ENCODE measurements around the gene CT45A5.
"Not testable (repeated sequence)": the region's sequence is repeated elsewhere in the genome, so short reads cannot be mapped to it uniquely, and the experiment has no call there.

DNA sequence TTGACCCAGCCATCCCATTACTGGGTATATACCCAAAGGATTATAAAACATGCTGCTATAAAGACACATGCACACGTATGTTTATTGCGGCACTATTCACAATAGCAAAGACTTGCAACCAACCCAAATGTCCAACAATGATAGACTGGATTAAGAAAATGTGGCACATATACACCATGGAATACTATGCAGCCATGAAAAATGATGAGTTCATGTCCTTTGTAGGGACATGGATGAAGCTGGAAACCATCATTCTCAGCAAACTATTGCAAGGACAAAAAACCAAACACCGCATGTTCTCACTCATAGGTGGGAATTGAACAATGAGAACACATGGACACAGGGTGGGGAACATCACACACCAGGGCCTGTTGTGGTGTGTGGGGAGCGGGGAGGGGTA, 40.6 kb downstream of the CT45A5 start:
- not testable (repeated sequence) for TF ChIP-seq CTCF (conservative IDR thresholded peaks at IDR 0.05 in 1 of 2, IDR thresholded peaks at IDR 0.05 in 1 of 2; ENCODE audit: extremely low read depth in 1 of 2, insufficient read depth in 1 of 2, low read depth in 1 of 2, low read length in 2 of 2); EZH2 (IDR thresholded peaks at IDR 0.05; ENCODE audit: borderline replicate concordance, low read length)

All from mammary epithelial cell (primary cell).